ENCODE data around the gene SDC1. TPM values are rescaled to one million over a fixed set of nuclear protein-coding genes. Genes with fewer than 3 reads are reported as not detected.
"Not testable (repeated sequence)": the region's sequence is repeated elsewhere in the genome, so short reads cannot be mapped to it uniquely, and the experiment has no call there.

SDC1 gene
- polyA plus RNA-seq, 3 donors = 28.3 to 34.5 (median 31.0) TPM

DNA sequence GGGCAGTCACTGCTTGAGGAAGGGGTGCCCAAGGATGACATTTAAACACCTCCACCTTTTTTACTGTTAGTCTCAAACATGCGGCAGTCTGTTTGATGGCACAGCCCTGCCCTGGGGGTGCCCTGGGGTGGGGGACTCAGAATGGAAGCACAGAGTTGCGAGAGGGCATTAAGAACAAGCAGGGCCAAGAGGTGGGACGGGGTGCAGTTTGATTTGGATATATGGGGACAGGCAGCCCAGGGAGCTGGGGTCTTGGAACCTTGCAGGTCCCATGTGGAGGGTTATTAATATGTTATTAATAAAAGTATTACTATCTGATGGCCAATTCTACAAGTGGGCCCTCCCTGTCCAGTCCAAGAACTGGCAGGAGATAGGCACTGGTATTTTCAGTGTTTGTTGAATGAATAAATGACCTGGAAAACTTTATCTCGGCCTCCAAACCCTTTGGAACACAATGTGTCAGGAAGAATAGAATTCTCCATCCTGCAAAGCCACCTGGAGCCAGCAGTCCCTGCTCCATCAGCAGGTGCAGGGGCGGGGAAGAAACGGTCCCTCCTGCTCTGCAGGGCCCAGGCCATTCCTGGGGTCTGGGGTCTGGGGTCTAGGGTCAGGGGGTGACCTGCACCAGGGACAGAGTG lies 25.2 kb downstream of the SDC1 start:
- DNase-seq = no peak

DNA sequence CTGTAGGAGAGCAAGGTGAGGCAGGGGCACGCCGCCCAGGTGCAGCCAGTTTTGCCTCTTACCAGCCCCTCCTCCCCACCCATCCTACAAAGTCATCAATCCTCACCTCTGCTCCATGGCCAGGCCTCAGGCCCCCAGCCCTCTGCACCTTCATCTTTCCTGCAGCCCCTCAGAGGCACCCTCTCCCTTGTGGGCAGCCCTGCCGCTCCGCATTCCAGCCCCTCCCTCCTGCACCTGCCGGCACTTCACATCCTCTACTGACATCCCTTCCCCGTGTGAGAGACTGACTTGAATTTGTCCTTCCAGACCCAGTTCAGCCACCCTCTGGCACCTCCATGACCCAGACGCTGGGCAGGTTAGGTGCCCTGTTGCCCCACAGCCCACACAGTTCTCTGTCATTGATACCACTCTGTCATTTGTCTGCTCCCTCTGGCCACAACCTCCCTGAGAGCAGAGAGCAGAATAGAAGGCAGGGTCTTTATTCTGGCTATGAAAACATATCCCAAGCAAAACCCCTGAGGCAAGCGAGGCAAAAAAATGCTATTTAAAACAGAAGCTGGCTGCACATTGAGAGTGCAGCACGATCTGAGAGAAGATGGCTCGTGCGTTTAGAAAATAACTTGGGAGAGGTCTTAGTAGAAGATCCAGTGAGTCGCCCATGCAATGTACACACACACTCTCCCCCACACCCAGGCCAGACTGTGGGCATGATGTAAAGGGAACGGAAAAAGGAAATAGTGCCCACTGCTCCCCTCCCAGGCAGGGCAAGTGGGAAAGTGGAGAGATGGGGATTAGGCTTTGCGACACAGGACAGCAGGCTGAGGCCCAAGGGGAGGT lies 25.9 kb downstream of the SDC1 start:
- no peak for DNase-seq

DNA sequence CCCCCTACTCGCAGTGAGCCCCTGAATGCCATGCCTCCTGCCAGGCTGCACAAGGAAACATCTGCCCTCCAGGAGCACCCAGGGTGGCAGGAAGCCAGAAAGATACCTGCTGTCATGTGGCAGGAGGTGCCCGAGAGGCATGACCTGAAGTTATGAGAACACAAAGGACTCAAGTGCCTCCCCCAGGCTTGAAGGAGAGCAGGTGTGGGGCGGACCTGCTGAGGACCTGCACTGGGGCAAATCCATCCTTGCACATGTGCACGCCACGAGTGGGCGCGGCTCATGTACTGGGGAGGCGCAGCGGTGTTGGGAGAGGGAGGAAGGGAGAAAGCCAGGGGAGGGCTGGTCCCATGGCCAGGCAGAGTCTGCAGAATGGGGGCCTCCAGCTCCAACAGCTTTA lies 26.9 kb downstream of the SDC1 start:
- no peak for DNase-seq

DNA sequence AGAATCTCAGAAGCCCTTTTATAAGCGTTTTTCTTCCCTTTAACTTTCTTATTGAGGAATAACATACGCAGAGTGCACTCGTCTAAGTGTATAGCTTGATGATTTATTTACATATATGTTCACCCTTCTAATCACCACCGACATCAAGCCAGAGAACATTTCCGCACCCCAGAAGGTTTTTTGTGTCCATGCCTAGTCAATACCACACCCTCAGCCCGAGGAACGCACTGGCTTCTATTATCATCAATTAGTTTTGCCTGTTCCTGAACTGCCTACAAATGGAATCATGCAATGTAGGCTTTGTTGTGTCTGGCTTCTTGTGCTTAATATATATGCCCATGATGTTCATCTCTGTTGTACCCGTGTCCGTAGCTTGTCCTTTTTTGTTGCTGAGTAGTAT lies 27.7 kb downstream of the SDC1 start:
- DNase-seq = no peak

DNA sequence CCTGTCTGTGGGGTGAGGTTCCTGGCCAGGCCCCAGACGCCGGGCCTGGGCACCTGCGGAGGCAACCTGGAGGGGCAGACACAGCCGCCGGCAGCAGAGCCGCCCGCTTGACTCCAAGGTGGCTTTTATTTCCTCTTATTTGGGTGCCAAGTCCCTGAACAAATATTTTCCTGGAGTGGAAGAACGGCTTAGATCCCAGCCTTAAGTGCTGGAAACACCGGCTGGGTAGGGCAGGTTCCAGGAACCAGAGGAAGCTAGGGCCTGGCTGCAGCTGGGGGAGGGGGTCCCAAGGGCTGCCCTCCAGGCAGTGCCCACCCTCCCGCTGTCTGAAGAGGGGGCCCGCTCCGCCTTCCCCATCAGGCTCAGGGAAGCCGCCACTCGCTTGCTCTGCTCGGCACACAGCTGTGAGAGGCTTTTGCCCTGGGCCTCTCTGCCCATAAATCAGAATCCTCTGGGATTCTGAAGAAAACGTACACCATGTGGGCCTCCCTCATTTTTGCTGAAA lies 28.2 kb downstream of the SDC1 start:
- peak; percentile 75 for DNase-seq

DNA sequence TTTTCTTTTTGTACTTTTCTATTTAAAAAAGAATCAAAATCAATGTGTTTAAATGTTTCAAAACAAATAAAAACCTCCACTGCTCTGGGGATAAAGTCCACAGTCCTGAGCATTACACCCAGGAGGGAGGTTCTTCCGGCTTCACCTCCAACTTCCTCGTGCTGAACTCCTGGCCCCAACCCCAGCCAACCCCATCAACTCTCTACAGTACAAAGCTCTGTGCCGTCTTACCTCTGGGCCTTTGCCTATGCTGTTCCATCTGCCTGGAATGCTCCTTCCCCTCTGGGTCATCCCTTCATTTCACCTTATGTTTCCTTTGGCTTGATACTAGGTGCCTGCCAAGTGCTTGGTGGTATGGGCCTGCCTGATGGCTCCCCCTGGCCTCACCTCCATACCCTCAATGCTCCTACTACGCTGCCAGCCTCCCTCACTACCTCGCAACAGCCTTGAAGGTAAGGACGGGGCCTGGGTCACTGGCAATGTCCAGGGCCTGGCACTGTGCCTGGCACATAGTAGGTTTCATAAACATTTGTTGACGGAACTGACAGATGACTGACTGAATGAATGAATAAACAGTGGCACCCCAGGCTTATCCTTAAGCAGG lies 28.8 kb downstream of the SDC1 start:
- no peak for DNase-seq

DNA sequence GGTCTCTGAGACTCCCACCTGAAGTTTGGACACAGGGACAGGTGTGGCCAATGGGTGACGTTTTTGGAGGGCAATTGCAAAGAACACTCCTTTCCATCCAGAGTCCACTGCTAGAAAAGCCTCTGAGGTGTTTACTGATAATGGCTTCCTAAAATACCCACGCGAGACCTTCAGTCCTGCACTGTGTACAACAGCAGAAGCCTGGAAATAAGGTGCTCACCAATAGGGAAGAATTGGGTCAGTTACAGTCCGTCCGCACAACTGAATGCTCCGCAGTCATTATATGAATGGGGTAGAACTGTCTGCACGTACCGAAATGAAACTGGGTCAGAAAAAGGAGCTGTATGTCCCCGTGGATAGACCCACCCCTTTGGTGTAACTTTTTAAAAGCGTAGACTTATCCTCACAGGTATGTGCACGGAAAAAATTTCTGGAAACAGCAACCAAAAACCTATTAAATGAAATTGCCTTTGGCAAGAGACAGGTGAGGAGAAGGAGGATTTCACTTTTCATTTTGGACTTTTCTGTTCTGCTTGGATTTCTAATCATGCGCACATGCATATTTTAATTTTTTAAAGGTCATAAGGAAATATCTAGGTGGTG lies 29.4 kb downstream of the SDC1 start:
- DNase-seq = no peak

DNA sequence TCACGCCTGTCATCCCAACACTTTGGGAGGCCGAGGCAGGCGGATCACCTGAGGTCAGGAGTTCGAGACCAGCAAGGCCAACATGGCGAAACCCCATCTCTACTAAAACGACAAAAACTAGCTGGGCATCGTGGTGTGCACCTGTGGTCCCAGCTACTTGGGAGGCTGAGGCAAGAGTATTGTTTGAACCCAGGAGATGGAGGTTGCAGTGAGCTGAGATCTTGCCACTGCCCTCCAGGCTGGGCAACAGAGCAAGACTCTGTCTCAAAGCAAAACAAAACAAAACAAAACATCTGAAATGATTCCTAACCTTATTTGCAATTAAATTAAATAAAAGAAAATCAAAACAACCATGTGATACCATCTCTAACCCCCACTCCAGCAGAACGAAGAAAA lies 29.9 kb downstream of the SDC1 start:
- DNase-seq = not testable (repeated sequence)

DNA sequence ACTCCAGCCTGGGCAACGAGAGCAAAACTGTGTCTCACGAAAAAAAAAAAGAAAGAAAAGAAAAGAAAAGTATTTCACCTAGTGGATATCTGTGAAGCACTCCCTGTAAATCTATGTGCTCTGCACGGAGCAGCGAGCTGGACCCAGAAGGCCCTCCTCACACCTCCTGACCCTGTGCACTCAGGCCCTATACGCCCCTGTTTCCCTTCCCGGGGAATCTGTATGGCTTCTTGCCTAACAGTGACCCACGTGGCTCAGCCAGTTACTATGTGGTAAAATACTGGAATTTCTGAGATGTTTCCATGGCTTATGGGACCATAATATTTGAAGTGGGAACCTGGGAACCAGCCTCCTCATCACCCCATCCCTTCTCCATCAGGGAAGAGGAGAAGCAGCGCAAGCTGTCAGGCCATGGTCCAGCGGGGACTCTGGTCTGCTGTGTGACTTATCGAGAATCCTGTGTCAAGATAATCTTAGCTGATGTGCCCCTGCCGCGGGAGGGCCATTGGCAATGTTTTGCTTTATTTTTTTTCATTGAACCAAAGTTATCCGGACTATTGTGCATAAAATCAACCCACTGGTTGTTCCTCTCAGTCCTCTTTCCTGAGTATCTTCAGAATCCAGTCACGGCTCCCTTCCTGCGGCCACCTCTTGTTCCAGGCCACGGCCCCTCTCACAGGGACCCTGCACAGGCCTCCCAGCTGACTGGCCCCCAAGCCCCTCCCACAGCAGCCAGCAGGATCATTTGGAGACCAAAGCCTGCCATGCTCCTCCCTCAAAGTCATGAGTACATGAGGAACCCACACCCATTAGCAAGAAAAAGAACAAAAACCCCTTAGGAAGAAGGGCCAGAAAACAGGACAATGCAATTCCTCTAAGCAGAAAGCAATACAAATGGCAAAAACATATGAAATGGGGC lies 30.6 kb downstream of the SDC1 start:
- no peak for DNase-seq

DNA sequence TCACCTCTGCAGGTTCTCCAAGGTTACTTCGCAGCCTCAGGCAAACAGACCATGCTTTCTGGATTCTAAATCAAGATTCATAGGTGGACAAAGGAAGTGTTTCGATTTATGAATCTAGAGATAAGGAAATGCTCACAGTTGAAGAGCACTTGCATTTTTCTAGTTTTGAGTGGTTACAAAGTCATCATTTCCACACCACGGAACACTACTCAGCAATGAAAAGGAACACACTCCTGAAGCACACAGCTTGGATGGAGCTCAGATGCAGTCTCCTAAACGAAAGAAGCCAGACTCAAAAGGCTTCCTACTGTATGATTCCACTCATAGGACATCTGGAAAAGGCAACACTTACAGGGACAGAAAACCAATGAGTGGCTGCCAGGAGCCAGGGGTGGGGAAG lies 31.7 kb downstream of the SDC1 start:
- DNase-seq = no peak

DNA sequence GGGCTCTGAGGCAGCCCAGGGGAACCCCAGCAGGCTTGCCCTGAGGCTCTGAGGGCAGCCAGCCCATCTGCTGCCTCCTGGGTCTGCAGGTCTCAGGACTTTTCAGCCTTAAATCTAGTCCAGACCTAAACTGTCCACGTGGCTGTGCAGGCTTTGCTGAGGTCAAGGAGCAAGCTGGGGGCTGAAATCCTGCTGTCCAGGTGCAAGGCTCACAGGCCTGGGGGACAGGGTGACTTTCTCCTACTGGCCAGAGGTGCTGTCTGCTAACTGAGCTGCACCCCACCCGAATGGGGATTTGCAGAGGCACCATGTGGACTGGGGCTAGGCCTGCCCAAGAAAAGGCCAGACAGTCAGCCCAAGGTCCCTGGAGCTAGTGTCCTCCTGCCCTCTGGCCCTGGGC lies 32.1 kb downstream of the SDC1 start:
- DNase-seq = no peak

DNA sequence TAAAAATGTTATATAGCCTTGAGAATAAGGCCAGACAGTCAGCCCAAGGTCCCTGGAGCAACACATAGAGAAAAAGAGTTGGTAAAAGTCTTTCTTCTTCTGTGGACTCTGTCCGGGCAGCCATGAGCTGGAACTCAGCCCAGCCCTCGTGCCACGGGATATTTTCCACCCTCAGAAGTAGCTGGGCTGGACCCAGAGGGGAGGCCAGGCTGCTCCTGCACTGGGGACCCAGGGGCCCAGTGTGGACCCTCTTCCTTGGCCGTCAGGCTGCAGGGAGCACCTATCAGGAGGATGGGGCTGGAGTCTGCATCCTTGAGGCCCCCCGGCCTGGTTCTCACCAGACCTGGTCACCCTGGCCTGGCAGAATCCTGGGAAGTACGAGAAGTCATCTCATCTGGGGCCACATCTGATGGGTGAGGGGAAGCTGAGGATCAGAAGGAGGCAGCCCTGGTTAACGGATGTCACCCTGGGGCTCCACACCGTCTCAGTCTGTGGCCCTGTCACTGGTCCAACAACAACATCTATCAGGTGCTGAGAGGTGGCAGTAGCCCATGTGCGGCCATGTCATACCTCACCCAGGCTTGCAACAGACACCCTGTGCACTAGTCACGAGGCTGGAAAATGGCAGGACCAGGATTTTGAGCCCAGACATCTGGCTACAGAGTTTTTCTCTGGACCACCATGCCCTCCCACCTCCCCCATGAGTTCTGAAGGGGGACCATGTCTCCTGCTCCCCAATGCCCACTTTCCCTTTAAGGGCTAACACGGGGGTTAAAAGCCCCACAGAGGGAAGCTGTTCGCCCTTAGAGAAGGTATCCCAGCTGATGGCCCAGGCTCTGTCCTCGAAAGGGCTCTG lies 33.0 kb downstream of the SDC1 start:
- DNase-seq = no peak

DNA sequence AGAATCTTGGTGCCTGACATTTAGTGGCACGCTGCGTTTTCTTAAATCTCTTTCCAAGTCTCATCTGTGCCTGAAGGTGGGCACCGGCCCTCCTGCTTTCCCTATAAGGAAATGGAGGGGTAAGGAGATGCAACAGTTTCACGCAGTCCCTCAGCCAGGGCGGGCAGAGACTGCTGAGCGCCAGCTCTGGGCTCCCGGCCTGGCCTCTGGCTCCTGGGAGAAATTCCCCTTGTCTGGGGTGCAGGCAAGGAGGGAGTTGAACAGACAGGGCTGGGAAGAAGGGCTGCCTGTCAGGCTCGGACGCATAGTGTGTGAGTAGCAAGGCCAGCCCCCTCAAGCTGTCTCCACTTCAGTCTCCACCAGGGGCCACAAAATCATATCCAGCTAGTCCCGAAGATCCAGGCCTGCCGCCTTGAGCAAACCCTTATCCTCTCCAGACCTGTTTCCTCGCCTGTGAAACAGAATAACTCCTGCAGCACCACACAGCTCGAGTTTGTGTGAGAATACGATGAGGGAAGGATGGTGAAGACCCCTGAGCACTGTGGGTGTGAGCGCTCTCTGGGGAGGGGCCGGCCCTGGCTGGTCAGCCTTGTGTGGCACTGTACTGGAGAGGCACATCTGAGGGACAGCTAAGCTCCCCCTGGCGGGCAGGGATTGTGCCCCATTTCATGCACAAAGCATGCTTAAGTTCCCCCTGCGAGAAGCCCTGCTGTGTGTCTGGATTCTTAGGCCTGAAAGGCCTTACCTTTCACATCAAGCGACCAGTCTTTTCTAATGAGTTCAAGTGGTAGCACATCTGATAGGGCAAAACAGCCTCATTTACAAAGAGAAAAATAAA lies 33.8 kb downstream of the SDC1 start:
- no peak for DNase-seq

DNA sequence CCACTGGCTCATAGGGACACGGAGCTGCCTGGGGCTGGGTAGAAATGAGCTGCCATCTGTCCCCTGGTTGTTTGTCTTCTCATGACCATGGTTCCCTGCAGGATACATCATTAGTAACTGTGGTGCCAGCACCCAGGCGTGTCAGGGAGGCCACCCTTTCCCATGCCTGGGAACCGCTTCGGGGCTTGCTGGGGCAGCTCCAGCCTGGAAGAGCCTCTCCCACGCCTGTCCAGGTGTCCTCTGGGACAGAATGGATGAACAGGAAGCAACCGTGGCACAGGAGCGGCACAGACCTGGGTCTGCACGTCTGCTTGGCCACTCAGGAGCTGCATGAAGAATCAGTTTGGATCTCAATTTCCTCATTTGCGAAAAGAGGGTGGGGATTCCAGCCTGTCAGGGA lies 34.8 kb downstream of the SDC1 start:
- DNase-seq = no peak

DNA sequence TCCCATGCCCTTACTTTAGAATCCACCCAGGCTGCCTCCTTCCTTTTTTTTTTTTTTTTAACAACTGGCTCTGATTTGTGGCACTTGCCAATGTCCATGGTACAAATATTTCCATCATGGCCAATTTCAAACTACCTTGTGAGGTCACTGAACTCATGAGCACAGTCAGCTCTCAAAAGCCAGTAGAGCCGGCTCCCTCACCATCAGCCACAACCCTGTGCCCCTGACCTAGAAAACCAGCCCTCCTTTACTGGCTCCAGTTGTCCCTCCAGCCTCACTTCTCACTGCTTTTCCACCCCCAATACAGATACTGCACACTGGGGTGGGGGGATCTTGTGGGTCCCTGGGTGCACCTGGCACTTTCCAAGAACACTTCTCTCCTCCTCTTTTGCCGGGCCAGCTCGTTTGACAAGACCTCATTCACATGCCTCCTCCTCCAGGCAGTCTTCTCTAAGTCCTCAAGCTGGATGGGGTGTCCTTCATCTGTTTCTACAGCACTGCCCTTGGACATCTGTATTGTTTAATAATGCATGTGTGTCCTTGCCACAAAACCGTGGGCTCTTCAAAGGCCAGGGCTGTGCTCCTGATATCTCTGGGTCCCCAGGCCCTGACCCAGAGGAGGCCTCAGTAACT lies 35.5 kb downstream of the SDC1 start:
- DNase-seq = no peak

DNA sequence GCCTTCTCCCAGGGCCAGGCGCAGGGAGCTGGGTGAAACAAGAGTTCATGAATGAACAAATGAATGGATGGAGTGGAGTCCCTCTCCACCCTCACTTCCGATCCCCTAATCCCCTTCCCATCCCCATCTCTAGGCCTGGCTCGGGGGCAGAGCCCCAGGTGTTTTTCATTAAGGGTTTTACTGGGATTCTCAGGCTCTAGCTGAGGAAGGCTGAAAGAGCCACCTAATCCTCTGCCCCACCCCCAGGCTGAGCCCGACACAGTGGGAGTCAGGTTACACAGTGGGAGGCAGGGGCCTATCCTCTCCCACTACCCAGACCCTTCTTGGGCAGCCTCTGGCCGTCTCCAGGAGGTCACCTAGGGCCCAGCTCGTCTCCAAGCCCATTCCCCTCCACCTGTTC lies 36.1 kb downstream of the SDC1 start:
- DNase-seq = peak; percentile 66

DNA sequence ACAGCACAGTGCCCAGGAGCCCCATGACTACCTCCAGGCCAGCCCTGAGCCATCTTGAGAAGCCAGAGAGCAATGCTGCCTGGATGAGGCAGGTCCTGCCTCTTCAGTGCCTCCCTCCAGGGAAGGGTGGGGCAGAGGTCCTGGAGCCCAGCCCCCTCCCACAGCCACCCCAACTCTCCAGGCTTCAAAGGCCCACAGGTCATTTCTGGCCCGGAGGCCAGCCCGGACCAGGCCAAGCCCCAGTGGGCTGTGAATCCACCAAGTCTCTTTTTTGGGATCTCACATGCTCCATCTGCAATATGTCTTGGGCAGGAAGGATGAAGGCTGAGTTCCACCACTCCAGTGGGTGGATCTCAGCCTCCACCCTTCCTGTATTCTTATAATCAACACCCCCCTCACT lies 36.7 kb downstream of the SDC1 start:
- no peak for DNase-seq

DNA sequence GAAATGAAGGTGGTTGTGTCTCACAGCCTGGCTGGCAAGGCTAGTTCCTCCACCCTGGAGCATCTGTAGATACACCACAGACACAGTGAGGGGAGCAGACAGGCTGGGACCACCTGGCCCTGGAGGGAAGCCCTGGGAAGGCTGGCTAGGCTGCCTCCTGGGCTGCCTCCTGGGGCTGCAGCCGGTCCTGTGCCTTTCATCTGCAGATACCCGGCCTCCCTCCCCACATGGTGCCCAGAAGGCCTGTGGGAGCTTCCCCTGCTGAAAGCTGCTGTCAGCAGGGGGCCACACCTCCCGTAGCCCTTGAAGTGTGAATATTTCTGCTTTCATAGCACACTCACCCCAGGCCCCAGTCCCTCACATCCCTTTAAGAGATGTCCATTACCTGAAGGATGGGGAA lies 37.6 kb downstream of the SDC1 start:
- DNase-seq = no peak

DNA sequence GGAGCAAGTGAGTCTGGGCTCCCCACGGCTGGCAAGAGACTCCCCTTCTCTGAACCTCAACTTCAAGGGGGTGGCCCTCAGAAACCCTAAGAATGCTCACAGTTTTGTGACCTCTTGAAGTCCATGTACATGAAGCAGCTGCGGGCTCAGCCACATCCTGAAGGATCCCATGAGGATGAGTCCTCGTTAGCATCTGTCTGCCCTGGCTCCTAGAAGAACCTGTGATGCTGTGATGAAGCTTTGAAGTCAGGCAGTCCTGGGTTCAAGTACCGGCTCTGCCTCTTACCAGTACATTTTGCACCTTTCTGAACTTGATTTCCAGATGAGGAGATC lies 38.1 kb downstream of the SDC1 start:
- no peak for DNase-seq
